CD4-positive, alpha-beta T cell (primary cell): ENCODE results near the gene CRIM1. TPM values are rescaled to one million over a fixed set of nuclear protein-coding genes. Genes with fewer than 3 reads are reported as not detected.

Experiments
- ATAC-seq: fragments of 200-7000 bp; cut with Tn5 transposase; one replicate; pipeline ENCODE4 v1.10.0; 2022; ENCODE audit warnings: mild to moderate bottlenecking; ENCODE audit not compliant: poor library complexity
- CTCF ChIA-PET: fragments of 350-600 bp; sonication (Branson Sonifier 250); formaldehyde crosslinking; loops from one replicate; lab custom pipeline; 2021; ENCODE audit warnings: antibody characterized with exemption, inconsistent platforms; lab: Charles Lee
- POLR2A ChIA-PET: fragments of 350-600 bp; sonication (Branson Sonifier 250); formaldehyde crosslinking; loops from one replicate; lab custom pipeline; 2021; ENCODE audit warnings: antibody characterized with exemption, inconsistent platforms; lab: Charles Lee
- DNase-seq, 14 experiments: peaks; one replicate each; pipeline ENCODE4 v3.0.0-alpha.2; 2013 to 2020; ENCODE audit warnings: mixed read lengths in 2 of 14
- H3K27ac ChIP-seq, 2 donors: one replicate each; pipeline versions ENCODE4 v1.5.1 to v1.7.0; 2013; ENCODE audit warnings: low read length in 2 of 2, low read depth in 1 of 2, mild to moderate bottlenecking in 1 of 2
- H3K27me3 ChIP-seq, 2 experiments: 1 replicate in 1 of 2; 2 replicates in 1 of 2; pipeline versions ENCODE4 v1.6.1 to v1.7.0; 2013; ENCODE audit warnings: low read length in 2 of 2, control low read depth in 1 of 2, mild to moderate bottlenecking in 1 of 2, moderate library complexity in 1 of 2; ENCODE audit not compliant: insufficient read depth in 2 of 2, control insufficient read depth in 1 of 2
- H3K36me3 ChIP-seq: one replicate; pipeline ENCODE4 v1.6.1; 2013; ENCODE audit warnings: low read length, control low read depth; ENCODE audit not compliant: insufficient read depth
- H3K4me1 ChIP-seq: one replicate; pipeline ENCODE4 v1.6.1; 2013; ENCODE audit warnings: low read length, control low read depth; ENCODE audit not compliant: insufficient read depth
- H3K4me3 ChIP-seq: one replicate; pipeline ENCODE4 v1.5.1; 2013; ENCODE audit warnings: mild to moderate bottlenecking, low read length, moderate library complexity
- H3K9me3 ChIP-seq, 2 experiments: 1 replicate in 1 of 2; 2 replicates in 1 of 2; pipeline versions ENCODE4 v1.6.1 to v1.7.0; 2013; ENCODE audit warnings: low read length in 2 of 2, mild to moderate bottlenecking in 2 of 2, control low read depth in 1 of 2, moderate library complexity in 1 of 2; ENCODE audit not compliant: control insufficient read depth in 1 of 2, insufficient read depth in 1 of 2
- H3K27ac Mint-ChIP-seq: one replicate; pipeline ENCODE4 v1.8.0; 2020; ENCODE audit warnings: mixed read lengths
- H3K27me3 Mint-ChIP-seq: one replicate; pipeline ENCODE4 v1.8.0; 2021; ENCODE audit warnings: mixed read lengths
- H3K36me3 Mint-ChIP-seq: one replicate; pipeline ENCODE4 v1.8.0; 2021; ENCODE audit warnings: low read depth, mixed read lengths
- H3K4me1 Mint-ChIP-seq: one replicate; pipeline ENCODE4 v1.8.0; 2021; ENCODE audit warnings: low read depth, mixed read lengths
- H3K4me3 Mint-ChIP-seq: one replicate; pipeline ENCODE4 v1.8.0; 2020; ENCODE audit warnings: mild to moderate bottlenecking, mixed read lengths
- H3K9me3 Mint-ChIP-seq: one replicate; pipeline ENCODE4 v1.8.0; 2020; ENCODE audit warnings: mixed read lengths
- CTCF ChIP-seq: fragments of 200-600 bp; IDR thresholded peaks from one replicate; pipeline ENCODE4 v1.8.0; 2022; ENCODE audit warnings: antibody characterized with exemption, mild to moderate bottlenecking
- intact Hi-C, 2 experiments: fragments of 100-400 bp; cut with DNase I in 1 of 2; cut with micrococcal nuclease in 1 of 2; formaldehyde crosslinking; loops; one replicate each; pipeline versions ENCODE4 v1.15.1 to v1.9.0; 2023 to 2025; cut with DNase I, micrococcal nuclease
- total RNA-seq, 174 experiments: library from RNA in 2 of 174; stranded (reverse) in 2 of 174; gene quantifications; one replicate each; pipeline ENCODE4 v1.2.3 and lab custom pipeline; 2021 to 2026

Gene CRIM1
- total RNA-seq, 2 experiments from 2014 or later, result 1.1 to 1.7 TPM

GRCh38 chr2:36577884-36578283 lies 222.3 kb downstream of the CRIM1 start:
- Histone ChIP-seq H3K4me1 (no peaks in the 10 kb centered on the region), H3K9me3 (no peaks in the 10 kb centered on the region), H3K27me3 (no peaks in the 10 kb centered on the region), H3K27ac (no peak overlapping the region), H3K36me3 (peaks cover 58% of the 10 kb centered on the region), H3K4me3 (no peak overlapping the region)
- Mint-ChIP-seq H3K9me3 (no peaks in the 10 kb centered on the region), H3K4me1 (no peaks in the 10 kb centered on the region), H3K27ac (no peak overlapping the region), H3K4me3 (no peak overlapping the region), H3K27me3 (no peaks in the 10 kb centered on the region), H3K36me3 (peaks cover 98% of the 10 kb centered on the region)
- no peak for DNase-seq
- intact Hi-C loops, result no loop called here
- CTCF ChIA-PET, result no interaction called here
- no peak for TF ChIP-seq CTCF
- no peak for ATAC-seq
- POLR2A ChIA-PET, result no interaction called here

- ATAC-seq (no peak), DNase-seq (no peak)
- TF ChIP-seq CTCF, result no peak
- intact Hi-C loops, result no loop called here
- ChIA-PET POLR2A (no interaction called here), CTCF (no interaction called here)
- Mint-ChIP-seq H3K4me3 (no peak overlapping the region), H3K4me1 (no peaks in the 10 kb centered on the region), H3K27me3 (no peaks in the 10 kb centered on the region), H3K9me3 (no peaks in the 10 kb centered on the region), H3K36me3 (peaks cover 98% of the 10 kb centered on the region), H3K27ac (no peak overlapping the region)
- no peaks in the 10 kb centered on the region for H3K4me1 ChIP-seq
- peaks cover 66% of the 10 kb centered on the region for H3K36me3 ChIP-seq
- H3K27me3 ChIP-seq, result no peaks in the 10 kb centered on the region
- no peaks in the 10 kb centered on the region for H3K9me3 ChIP-seq
- H3K4me3 ChIP-seq, result no peak overlapping the region
- no peak overlapping the region for H3K27ac ChIP-seq
Observed at GRCh38 chr2:36578343-36579296, 223.0 kb downstream of the CRIM1 start.

GRCh38 chr2:36579297-36579664 lies 223.7 kb downstream of the CRIM1 start:
- TF ChIP-seq CTCF, result no peak
- Mint-ChIP-seq H3K36me3 (peaks cover 98% of the 10 kb centered on the region), H3K4me3 (no peak overlapping the region), H3K9me3 (no peaks in the 10 kb centered on the region), H3K27ac (no peak overlapping the region), H3K4me1 (no peaks in the 10 kb centered on the region), H3K27me3 (no peaks in the 10 kb centered on the region)
- CTCF ChIA-PET, result no interaction called here
- Histone ChIP-seq H3K27me3 (no peaks in the 10 kb centered on the region), H3K9me3 (no peaks in the 10 kb centered on the region), H3K4me3 (no peak overlapping the region), H3K36me3 (peaks cover 66% of the 10 kb centered on the region), H3K27ac (no peak overlapping the region), H3K4me1 (no peaks in the 10 kb centered on the region)
- POLR2A ChIA-PET, result no interaction called here
- DNase-seq, result no peak
- intact Hi-C loops, result no loop called here
- ATAC-seq, result no peak
